HCT116 (cell line): ENCODE measurements around the gene TMEM232. TPM values are rescaled to one million over a fixed set of nuclear protein-coding genes. Genes with fewer than 3 reads are reported as not detected.
A peak's percentile ranks its signal among the peaks of the same experiment; 100 is the strongest.

Source experiments
- ATAC-seq: fragments of 200-7000 bp; cut with Tn5 transposase; 2 replicates; pipeline ENCODE4 v1.9.1; 2020; ENCODE audit warnings: mild to moderate bottlenecking, moderate library complexity
- BruUV-seq: library from RNA; stranded (reverse); fragments of 400-500 nt; replicated peaks from 2 replicates; lab custom pipeline; 2021; lab: Mats Ljungman, UMichigan
- CTCF ChIA-PET: fragments of 300-600 bp; sonication (Branson Sonifier 250); formaldehyde crosslinking; loops from one replicate; lab custom pipeline; 2021; ENCODE audit warnings: antibody characterized with exemption; lab: Charles Lee
- POLR2A ChIA-PET: fragments of 300-600, 350-600 bp; sonication (Branson Sonifier 250); formaldehyde crosslinking; loops from one replicate; lab custom pipeline; 2021; ENCODE audit warnings: antibody characterized with exemption; lab: Charles Lee
- RAD21 ChIA-PET, 2 experiments: fragments of 300-600 bp; sonication (Branson Sonifier 250); formaldehyde crosslinking; loops; one replicate each; lab custom pipeline; 2023; ENCODE audit warnings: low total read pairs in 2 of 2; ENCODE audit not compliant: uncharacterized antibody in 2 of 2, unreplicated experiment in 2 of 2, low non-redundant PET in 1 of 2; lab: Charles Lee
- DNase-seq: peaks from one replicate; pipeline ENCODE4 v3.0.0-alpha.2; 2010; ENCODE audit warnings: low read depth, low spot score
- H2AFZ ChIP-seq: fragments of 200-600 bp; shearing (Covaris generic), sonication (generic); 2 replicates; pipeline ENCODE4 v1.6.1; 2017; ENCODE audit warnings: low read depth, mixed run types, mixed read lengths, antibody characterized with exemption, low read length; ENCODE audit not compliant: poor library complexity, severe bottlenecking
- H3K27ac ChIP-seq: 2 replicates; pipeline ENCODE4 v1.5.1; 2012; ENCODE audit warnings: low read depth, low read length
- H3K27me3 ChIP-seq: fragments of 200-600 bp; sonication (generic); 2 replicates; pipeline ENCODE4 v1.6.1; 2016; ENCODE audit warnings: mixed run types, low read length, mixed read lengths; ENCODE audit not compliant: insufficient read depth
- H3K36me3 ChIP-seq, 2 experiments: fragments of 200-500 bp in 1 of 2; fragments of 200-600 bp in 1 of 2; sonication (Bioruptor generic) in 1 of 2; sonication (generic) in 1 of 2; 2 replicates each; pipeline versions ENCODE4 v1.5.1 to v1.6.1; 2014 to 2016; ENCODE audit warnings: low read length in 2 of 2, inconsistent platforms in 1 of 2, mixed read lengths in 1 of 2, mixed run types in 1 of 2; ENCODE audit not compliant: insufficient read depth in 2 of 2, control insufficient read depth in 1 of 2
- H3K4me1 ChIP-seq, 2 experiments: fragments of 200-600 bp in 1 of 2; sonication (generic) in 1 of 2; 2 replicates each; pipeline versions ENCODE4 v1.5.1 to v1.6.1; 2012 to 2017; ENCODE audit warnings: low read length in 2 of 2, inconsistent platforms in 1 of 2, mild to moderate bottlenecking in 1 of 2, mixed read lengths in 1 of 2, mixed run types in 1 of 2, moderate library complexity in 1 of 2; ENCODE audit not compliant: insufficient read depth in 2 of 2, control insufficient read depth in 1 of 2
- H3K4me2 ChIP-seq: fragments of 200-600 bp; sonication (generic); 2 replicates; pipeline ENCODE4 v1.6.1; 2017; ENCODE audit warnings: mixed run types, low read length, mixed read lengths
- H3K4me3 ChIP-seq, 2 experiments: fragments of 200-600 bp in 1 of 2; sonication (generic) in 1 of 2; replicated peaks in 1 of 2; 2 replicates each; pipeline ENCODE4 v1.5.1; 2011 to 2016; ENCODE audit warnings: low read length in 2 of 2, control low read depth in 1 of 2, low read depth in 1 of 2, mild to moderate bottlenecking in 1 of 2, mixed read lengths in 1 of 2, mixed run types in 1 of 2
- H3K79me2 ChIP-seq: fragments of 200-600 bp; sonication (generic); 2 replicates; pipeline ENCODE4 v1.6.1; 2017; ENCODE audit warnings: mild to moderate bottlenecking, mixed run types, low read length, moderate library complexity, mixed read lengths; ENCODE audit not compliant: insufficient read depth
- H3K9ac ChIP-seq: fragments of 200-600 bp; sonication (generic); 2 replicates; pipeline ENCODE4 v1.6.1; 2016; ENCODE audit warnings: low read length, mixed read lengths
- H3K9me2 ChIP-seq: fragments of 200-600 bp; sonication (generic), shearing (Covaris generic); 2 replicates; pipeline ENCODE4 v1.6.1; 2017; ENCODE audit warnings: mixed run types, mild to moderate bottlenecking, moderate library complexity; ENCODE audit not compliant: insufficient read depth
- H3K9me3 ChIP-seq, 2 experiments: fragments of 200-500 bp in 1 of 2; fragments of 200-600 bp in 1 of 2; sonication (Bioruptor generic) in 1 of 2; sonication (generic) in 1 of 2; 2 replicates each; pipeline ENCODE4 v1.6.1; 2014 to 2017; ENCODE audit warnings: low read length in 2 of 2, mixed read lengths in 2 of 2, inconsistent platforms in 1 of 2, low read depth in 1 of 2, mild to moderate bottlenecking in 1 of 2, mixed run types in 1 of 2, moderate library complexity in 1 of 2; ENCODE audit not compliant: control insufficient read depth in 1 of 2, insufficient read depth in 1 of 2
- H4K20me1 ChIP-seq: fragments of 200-600 bp; sonication (generic), shearing (Covaris generic); 2 replicates; pipeline ENCODE4 v1.6.1; 2017; ENCODE audit warnings: mixed run types, mild to moderate bottlenecking, moderate library complexity; ENCODE audit not compliant: insufficient read depth
- CEBPB ChIP-seq: IDR thresholded peaks from 2 replicates; pipeline ENCODE4 v1.6.1; 2012; ENCODE audit warnings: low read depth
- CTCF ChIP-seq, 3 experiments: fragments of 200-600 bp in 1 of 3; sonication (generic) in 1 of 3; IDR thresholded peaks in 2 of 3; conservative IDR thresholded peaks in 1 of 3; 2 replicates each; pipeline ENCODE4 v1.5.1; 2012 to 2017; ENCODE audit warnings: low read depth in 2 of 3, low read length in 2 of 3, antibody characterized with exemption in 1 of 3, borderline replicate concordance in 1 of 3, control low read depth in 1 of 3, mild to moderate bottlenecking in 1 of 3, mixed read lengths in 1 of 3, mixed run types in 1 of 3, moderate library complexity in 1 of 3; ENCODE audit not compliant: insufficient read depth in 1 of 3
- ELF1 ChIP-seq: IDR thresholded peaks from 2 replicates; pipeline ENCODE4 v1.6.1; 2012; ENCODE audit warnings: low read depth, borderline replicate concordance
- EZH2 ChIP-seq: fragments of 200-600 bp; sonication (generic); IDR thresholded peaks from 2 replicates; pipeline ENCODE4 v1.6.1; 2017; ENCODE audit warnings: antibody characterized with exemption, mixed run types
- EZH2phosphoT487 ChIP-seq: fragments of 200-600 bp; IDR thresholded peaks from 2 replicates; pipeline ENCODE4 v1.6.1; 2018; ENCODE audit warnings: antibody characterized with exemption, borderline replicate concordance
- FOSL1 ChIP-seq: IDR thresholded peaks from 2 replicates; pipeline ENCODE4 v1.6.1; 2012; ENCODE audit warnings: low read depth
- JUND ChIP-seq: IDR thresholded peaks from 2 replicates; pipeline ENCODE4 v1.6.1; 2012
- POLR2AphosphoS5 ChIP-seq: IDR thresholded peaks from 2 replicates; pipeline ENCODE4 v1.6.1; 2011; ENCODE audit warnings: mild to moderate bottlenecking, low read depth, low read length, moderate library complexity
- RAD21 ChIP-seq: IDR thresholded peaks from 2 replicates; pipeline ENCODE4 v1.6.1; 2012; ENCODE audit warnings: low read depth, mild to moderate bottlenecking
- REST ChIP-seq: IDR thresholded peaks from 2 replicates; pipeline ENCODE4 v1.6.1; 2012; ENCODE audit warnings: low read depth
- SP1 ChIP-seq: IDR thresholded peaks from 2 replicates; pipeline ENCODE4 v1.6.1; 2012; ENCODE audit warnings: low read depth
- TCF7L2 ChIP-seq: IDR thresholded peaks from 2 replicates; pipeline ENCODE4 v1.7.0; 2011; ENCODE audit warnings: borderline replicate concordance, inconsistent platforms; ENCODE audit not compliant: insufficient read depth, insufficient read length; ENCODE audit errors: extremely low read depth
- YY1 ChIP-seq: IDR thresholded peaks from 2 replicates; pipeline ENCODE4 v1.6.1; 2011; ENCODE audit warnings: low read length, low read depth, moderate library complexity, mild to moderate bottlenecking; ENCODE audit not compliant: insufficient replicate concordance; ENCODE audit errors: extremely low read depth
- ZFX ChIP-seq: fragments of 450-650 bp; IDR thresholded peaks from 2 replicates; pipeline ENCODE4 v1.6.1; 2017
- ZNF274 ChIP-seq: fragments of 200-500 bp; sonication (Bioruptor generic); IDR thresholded peaks from 2 replicates; pipeline ENCODE4 v1.6.1; 2014; ENCODE audit warnings: mild to moderate bottlenecking, low read depth, low read length, inconsistent platforms
- intact Hi-C: fragments of 100-400 bp; cut with micrococcal nuclease; formaldehyde crosslinking; loops from 2 replicates; pipeline ENCODE4 v1.10.0; 2022
- total RNA-seq: library from RNA; stranded (reverse); gene quantifications from one replicate; pipeline ENCODE4 v1.2.1, GENCODE V29; 2021; ENCODE audit not compliant: unreplicated experiment

TMEM232 gene
- total RNA-seq, 1 experiment from 2014 or later, result 1.2 TPM

DNA sequence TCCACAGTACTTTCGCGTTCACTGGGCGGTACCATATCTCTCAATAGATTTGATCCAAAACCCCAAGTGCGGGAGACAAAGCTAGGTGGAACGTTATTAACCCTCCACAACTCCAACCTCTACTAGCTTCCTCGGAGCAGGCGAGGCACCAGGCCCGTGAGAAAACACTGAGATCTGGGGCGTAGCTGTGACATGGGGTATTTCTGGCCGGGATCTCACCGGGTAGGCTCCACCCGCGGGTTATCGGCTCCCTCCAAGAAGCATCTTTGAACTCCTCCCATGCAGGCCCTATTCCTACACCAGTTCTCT lies 12.0 kb upstream of the TMEM232 start:
- Histone ChIP-seq H3K9me3 (no peaks in the 10 kb centered on the region), H3K27ac (no peak overlapping the region), H4K20me1 (no peaks in the 10 kb centered on the region), H2AFZ (peak overlapping the region; percentile 95), H3K4me1 (peaks cover 5 to 10% of the 10 kb centered on the region in 2 experiments; a peak in 2 of 4 replicates), H3K79me2 (peaks cover 11% of the 10 kb centered on the region), H3K27me3 (no peaks in the 10 kb centered on the region), H3K36me3 (no peaks in the 10 kb centered on the region), H3K4me3 (peak overlapping the region; percentile 82 to 93), H3K9me2 (no peaks in the 10 kb centered on the region), H3K9ac (peak overlapping the region; percentile 77), H3K4me2 (peak overlapping the region; percentile 89)
- TSS peak; percentile 86 for BruUV-seq
- peak; percentile 68 for ATAC-seq
- POLR2A ChIA-PET, result no interaction called here
- DNase-seq, result no peak
- intact Hi-C loops, result no loop called here
- RAD21 ChIA-PET, result no interaction called here
- CTCF ChIA-PET, result interaction anchor here (1.1 kb wide), 1 partner anchor 19 kb away, joined by 3 read pairs; no protein-coding TSS in a partner anchor
- TF ChIP-seq ZFX (no peak), CEBPB (no peak), FOSL1 (no peak), CTCF (IDR thresholded peaks at IDR 0.05 in 2 of 3, conservative IDR thresholded peaks at IDR 0.05 in 1 of 3; ENCODE audit: borderline replicate concordance in 1 of 3, insufficient read depth in 1 of 3, low read depth in 2 of 3, low read length in 2 of 3) (no peak), REST (no peak), POLR2AphosphoS5 (no peak), EZH2 (no peak), RAD21 (no peak), TCF7L2 (no peak), ELF1 (no peak), SP1 (no peak), ZNF274 (no peak), JUND (no peak), YY1 (no peak), EZH2phosphoT487 (no peak)
